ENCODE measurements around the gene DEAF1.

DEAF1 gene

GRCh38 chr11:615504-616319, 79.3 kb downstream of the DEAF1 start, which contains the start of gene IRF7:
IRF7 (minus strand) TSS chr11:615950; CDS start chr11:615364, 586 bp downstream.
- peak; percentile 89 for DNase-seq (ENCODE audit: low read depth)
- H3K4me3 ChIP-seq (ENCODE audit: low read depth, low read length): peak within 1 kb of the TSS; percentile 96
- no peak for TF ChIP-seq CTCF (IDR thresholded peaks at IDR 0.05; ENCODE audit: low read depth, low read length, missing control alignments)

GRCh38 chr11:614623-615503, 80.2 kb downstream of the DEAF1 start:
- DNase-seq (ENCODE audit: low read depth): no peak
- H3K4me3 ChIP-seq (ENCODE audit: low read depth, low read length): peak overlapping the region; percentile 96
- TF ChIP-seq CTCF (IDR thresholded peaks at IDR 0.05; ENCODE audit: low read depth, low read length, missing control alignments): no peak

- no peak for DNase-seq (ENCODE audit: low read depth)
- peak overlapping the region; percentile 96 for H3K4me3 ChIP-seq (ENCODE audit: low read depth, low read length)
- no peak for TF ChIP-seq CTCF (IDR thresholded peaks at IDR 0.05; ENCODE audit: low read depth, low read length, missing control alignments)
Observed at GRCh38 chr11:614021-614622, 80.9 kb downstream of the DEAF1 start.

- peak; percentile 34 for DNase-seq (ENCODE audit: low read depth)
- no peak for TF ChIP-seq CTCF (IDR thresholded peaks at IDR 0.05; ENCODE audit: low read depth, low read length, missing control alignments)
Observed at GRCh38 chr11:613369-613968, 81.6 kb downstream of the DEAF1 start.

GRCh38 chr11:612961-613300, 82.1 kb downstream of the DEAF1 start:
- no peak for DNase-seq (ENCODE audit: low read depth)
- no peak for TF ChIP-seq CTCF (IDR thresholded peaks at IDR 0.05; ENCODE audit: low read depth, low read length, missing control alignments)
- H3K4me3 ChIP-seq (ENCODE audit: low read depth, low read length): no peak overlapping the region

More at GRCh38 chr11:613369-613968, 81.6 kb downstream of the DEAF1 start:
- peak overlapping the region; percentile 96 for H3K4me3 ChIP-seq (ENCODE audit: low read depth, low read length)

GRCh38 chr11:612201-612960, 82.6 kb downstream of the DEAF1 start:
- H3K4me3 ChIP-seq (ENCODE audit: low read depth, low read length): no peak overlapping the region
- DNase-seq (ENCODE audit: low read depth): no peak
- peak; percentile 30 for TF ChIP-seq CTCF (IDR thresholded peaks at IDR 0.05; ENCODE audit: low read depth, low read length, missing control alignments)

Data from GM12864 (cell line).